ENCODE data around the gene NAV2.

The NAV2 gene

GRCh38 chr11:20048246-20048645, 335.6 kb downstream of the NAV2 start:
- no peak for DNase-seq

- no peak for DNase-seq
Measured at GRCh38 chr11:20048707-20049106, 336.1 kb downstream of the NAV2 start.

GRCh38 chr11:20049231-20049630, 336.6 kb downstream of the NAV2 start:
- DNase-seq, result no peak

- no peak for DNase-seq
Measured at GRCh38 chr11:20050048-20050447, 337.4 kb downstream of the NAV2 start.

- DNase-seq, result no peak
Measured at GRCh38 chr11:20050551-20051333, 338.1 kb downstream of the NAV2 start.

- DNase-seq, result no peak
Measured at GRCh38 chr11:20051469-20052399, 339.1 kb downstream of the NAV2 start.

- DNase-seq, result no peak
Measured at GRCh38 chr11:20053572-20053971, 340.9 kb downstream of the NAV2 start.

- no peak for DNase-seq
Measured at GRCh38 chr11:20054584-20054983, 341.9 kb downstream of the NAV2 start.

- DNase-seq, result no peak
Measured at GRCh38 chr11:20055312-20055711, 342.7 kb downstream of the NAV2 start.

GRCh38 chr11:20056109-20056949, 343.7 kb downstream of the NAV2 start:
- DNase-seq, result no peak

- no peak for DNase-seq
Measured at GRCh38 chr11:20056950-20057943, 344.6 kb downstream of the NAV2 start.

- DNase-seq, result no peak
Measured at GRCh38 chr11:20058749-20059458, 346.3 kb downstream of the NAV2 start.

GRCh38 chr11:20059587-20060021, 347.0 kb downstream of the NAV2 start:
- DNase-seq, result no peak

GRCh38 chr11:20060181-20060580, 347.5 kb downstream of the NAV2 start:
- DNase-seq, result no peak

- DNase-seq, result no peak
Measured at GRCh38 chr11:20060647-20061205, 348.1 kb downstream of the NAV2 start.

GRCh38 chr11:20061776-20062175, 349.1 kb downstream of the NAV2 start:
- no peak for DNase-seq

- DNase-seq, result no peak
Measured at GRCh38 chr11:20064961-20065405, 352.3 kb downstream of the NAV2 start.

GRCh38 chr11:20065406-20065805, 352.8 kb downstream of the NAV2 start:
- no peak for DNase-seq

GRCh38 chr11:20066013-20066782, 353.6 kb downstream of the NAV2 start:
- DNase-seq, result no peak

GRCh38 chr11:20066783-20067156, 354.1 kb downstream of the NAV2 start:
- DNase-seq, result no peak
